Measurements from ENCODE around the gene ASB18.
"Not testable (repeated sequence)": the region's sequence is repeated elsewhere in the genome, so short reads cannot be mapped to it uniquely, and the experiment has no call there.

DNA sequence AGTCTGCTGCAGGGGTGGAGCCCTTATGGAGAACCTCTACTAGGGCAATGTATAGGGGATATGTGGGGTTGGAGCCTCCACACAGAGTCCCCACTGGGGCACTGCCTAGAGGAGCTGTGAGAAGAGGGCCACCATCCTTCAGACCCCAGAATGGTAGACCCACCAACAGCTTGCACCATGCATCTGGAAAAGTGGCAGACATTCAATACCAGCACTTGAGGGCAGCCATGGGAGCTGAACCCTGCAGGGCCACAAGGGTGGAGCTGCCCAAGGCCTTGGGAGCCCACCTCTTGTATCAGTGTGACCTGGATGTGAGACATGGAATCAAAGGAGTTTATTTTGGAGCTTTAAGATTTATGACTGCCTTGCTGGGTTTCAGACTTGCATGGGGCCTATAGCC is 5.7 kb upstream of the ASB18 start:
- TF ChIP-seq, protein P1, sequence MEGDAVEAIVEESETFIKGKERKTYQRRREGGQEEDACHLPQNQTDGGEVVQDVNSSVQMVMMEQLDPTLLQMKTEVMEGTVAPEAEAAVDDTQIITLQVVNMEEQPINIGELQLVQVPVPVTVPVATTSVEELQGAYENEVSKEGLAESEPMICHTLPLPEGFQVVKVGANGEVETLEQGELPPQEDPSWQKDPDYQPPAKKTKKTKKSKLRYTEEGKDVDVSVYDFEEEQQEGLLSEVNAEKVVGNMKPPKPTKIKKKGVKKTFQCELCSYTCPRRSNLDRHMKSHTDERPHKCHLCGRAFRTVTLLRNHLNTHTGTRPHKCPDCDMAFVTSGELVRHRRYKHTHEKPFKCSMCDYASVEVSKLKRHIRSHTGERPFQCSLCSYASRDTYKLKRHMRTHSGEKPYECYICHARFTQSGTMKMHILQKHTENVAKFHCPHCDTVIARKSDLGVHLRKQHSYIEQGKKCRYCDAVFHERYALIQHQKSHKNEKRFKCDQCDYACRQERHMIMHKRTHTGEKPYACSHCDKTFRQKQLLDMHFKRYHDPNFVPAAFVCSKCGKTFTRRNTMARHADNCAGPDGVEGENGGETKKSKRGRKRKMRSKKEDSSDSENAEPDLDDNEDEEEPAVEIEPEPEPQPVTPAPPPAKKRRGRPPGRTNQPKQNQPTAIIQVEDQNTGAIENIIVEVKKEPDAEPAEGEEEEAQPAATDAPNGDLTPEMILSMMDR (IDR thresholded peaks at IDR 0.05): not testable (repeated sequence)
- TF ChIP-seq POLR2A (IDR thresholded peaks at IDR 0.05): not testable (repeated sequence)

Measured in stomach (tissue), 4 donors.